GM18873 (cell line): ENCODE results near the gene SYDE1.
"Not testable (repeated sequence)": the region's sequence is repeated elsewhere in the genome, so short reads cannot be mapped to it uniquely, and the experiment has no call there.

Experiments
- ATAC-seq: cut with Tn5 transposase; IDR thresholded peaks from one replicate; pipeline ENCODE4 v1.9.1; 2021; ENCODE audit warnings: mild to moderate bottlenecking, moderate library complexity, moderate number of reproducible peaks; ENCODE audit not compliant: unreplicated experiment, low FRiP score

SYDE1 gene, protein sequence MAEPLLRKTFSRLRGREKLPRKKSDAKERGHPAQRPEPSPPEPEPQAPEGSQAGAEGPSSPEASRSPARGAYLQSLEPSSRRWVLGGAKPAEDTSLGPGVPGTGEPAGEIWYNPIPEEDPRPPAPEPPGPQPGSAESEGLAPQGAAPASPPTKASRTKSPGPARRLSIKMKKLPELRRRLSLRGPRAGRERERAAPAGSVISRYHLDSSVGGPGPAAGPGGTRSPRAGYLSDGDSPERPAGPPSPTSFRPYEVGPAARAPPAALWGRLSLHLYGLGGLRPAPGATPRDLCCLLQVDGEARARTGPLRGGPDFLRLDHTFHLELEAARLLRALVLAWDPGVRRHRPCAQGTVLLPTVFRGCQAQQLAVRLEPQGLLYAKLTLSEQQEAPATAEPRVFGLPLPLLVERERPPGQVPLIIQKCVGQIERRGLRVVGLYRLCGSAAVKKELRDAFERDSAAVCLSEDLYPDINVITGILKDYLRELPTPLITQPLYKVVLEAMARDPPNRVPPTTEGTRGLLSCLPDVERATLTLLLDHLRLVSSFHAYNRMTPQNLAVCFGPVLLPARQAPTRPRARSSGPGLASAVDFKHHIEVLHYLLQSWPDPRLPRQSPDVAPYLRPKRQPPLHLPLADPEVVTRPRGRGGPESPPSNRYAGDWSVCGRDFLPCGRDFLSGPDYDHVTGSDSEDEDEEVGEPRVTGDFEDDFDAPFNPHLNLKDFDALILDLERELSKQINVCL

DNA sequence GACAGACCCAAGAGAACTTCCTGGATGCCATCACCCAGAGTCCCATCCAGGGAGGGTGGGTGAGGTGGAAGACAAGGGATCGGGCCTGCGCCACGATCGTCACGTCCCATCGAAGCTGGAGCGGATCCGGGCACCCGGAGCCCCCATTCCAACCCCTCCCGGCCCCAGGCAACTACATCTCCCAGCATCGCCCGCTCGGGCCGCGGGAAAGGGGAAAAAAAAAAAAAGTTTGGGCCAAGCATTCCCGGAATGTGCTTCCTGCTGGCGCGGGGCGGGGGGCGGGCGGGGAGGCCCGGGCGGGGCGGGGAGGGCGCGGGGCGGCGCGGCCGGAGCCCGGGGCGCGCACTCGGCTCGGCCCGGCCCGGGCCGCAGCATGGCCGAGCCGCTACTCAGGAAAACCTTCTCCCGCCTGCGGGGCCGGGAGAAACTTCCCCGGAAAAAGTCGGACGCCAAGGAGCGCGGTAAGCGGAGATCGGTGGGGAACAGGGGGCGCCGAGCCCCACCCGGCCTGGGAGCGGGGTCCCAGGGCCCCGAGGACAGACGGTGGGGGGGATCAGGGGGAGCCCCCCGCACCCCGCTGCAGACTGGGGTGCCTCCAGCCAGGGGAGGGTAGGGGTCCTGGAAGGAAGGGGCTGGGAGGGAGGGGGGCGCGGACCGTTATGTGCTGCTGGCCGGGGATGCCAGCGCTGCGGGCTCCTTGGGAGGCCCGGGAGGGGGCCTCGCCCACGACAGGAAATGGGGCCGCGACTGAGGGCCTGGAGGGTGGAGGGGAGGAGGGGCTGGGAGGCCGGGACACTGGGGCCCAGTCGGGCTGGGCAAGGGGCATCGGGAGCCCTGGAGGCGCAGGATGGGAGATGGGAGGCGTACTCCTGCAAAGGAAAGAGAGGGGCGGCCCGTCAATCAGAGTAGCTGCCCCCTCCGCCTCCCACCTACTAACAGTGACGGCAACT lies at the start of gene SYDE1:
Gene SYDE1, plus strand, starts transcription at position 341 of the 950 bp plus-strand sequence. Its CDS starts 33 bp downstream, at position 374.
- ATAC-seq: no peak

DNA sequence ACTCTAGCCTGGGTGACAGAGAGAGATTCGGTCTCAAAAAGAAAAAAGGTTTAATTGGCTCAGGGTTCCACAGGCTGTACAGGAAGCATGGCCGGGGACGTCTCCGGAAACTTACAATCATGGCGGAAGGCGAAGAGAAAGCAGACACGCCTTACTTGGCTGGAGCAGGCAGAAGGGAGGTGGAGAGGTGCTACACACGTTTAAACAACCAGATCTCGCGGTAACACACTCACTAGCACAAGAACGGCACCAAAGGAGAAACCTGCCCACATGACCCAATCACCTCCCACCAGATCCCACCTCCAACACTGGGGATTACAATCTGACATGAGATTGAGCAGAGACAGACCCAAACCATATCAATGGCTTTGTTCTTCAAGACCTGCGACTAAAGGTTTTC lies 45.2 kb upstream of the SYDE1 start:
- no peak for ATAC-seq

DNA sequence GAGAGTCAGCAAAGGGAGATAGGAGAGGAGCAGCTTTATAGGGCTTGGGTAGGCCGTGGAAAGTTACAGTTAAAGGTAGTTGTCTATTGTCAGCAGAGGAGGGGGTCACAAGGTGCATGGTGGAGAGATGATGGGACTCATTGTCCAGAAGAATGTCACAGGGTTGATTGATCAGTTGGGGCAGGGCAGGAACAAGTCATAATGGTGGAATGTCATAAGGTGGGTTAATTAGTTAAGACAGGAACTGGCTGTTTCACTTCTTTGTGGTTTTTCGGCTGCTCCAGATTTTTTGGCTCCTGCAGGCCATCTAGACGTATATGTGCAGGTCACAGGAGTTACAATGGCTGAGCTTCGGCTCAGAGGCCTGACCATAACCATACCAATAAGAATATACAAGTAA lies 36.8 kb upstream of the SYDE1 start:
- not testable (repeated sequence) for ATAC-seq

DNA sequence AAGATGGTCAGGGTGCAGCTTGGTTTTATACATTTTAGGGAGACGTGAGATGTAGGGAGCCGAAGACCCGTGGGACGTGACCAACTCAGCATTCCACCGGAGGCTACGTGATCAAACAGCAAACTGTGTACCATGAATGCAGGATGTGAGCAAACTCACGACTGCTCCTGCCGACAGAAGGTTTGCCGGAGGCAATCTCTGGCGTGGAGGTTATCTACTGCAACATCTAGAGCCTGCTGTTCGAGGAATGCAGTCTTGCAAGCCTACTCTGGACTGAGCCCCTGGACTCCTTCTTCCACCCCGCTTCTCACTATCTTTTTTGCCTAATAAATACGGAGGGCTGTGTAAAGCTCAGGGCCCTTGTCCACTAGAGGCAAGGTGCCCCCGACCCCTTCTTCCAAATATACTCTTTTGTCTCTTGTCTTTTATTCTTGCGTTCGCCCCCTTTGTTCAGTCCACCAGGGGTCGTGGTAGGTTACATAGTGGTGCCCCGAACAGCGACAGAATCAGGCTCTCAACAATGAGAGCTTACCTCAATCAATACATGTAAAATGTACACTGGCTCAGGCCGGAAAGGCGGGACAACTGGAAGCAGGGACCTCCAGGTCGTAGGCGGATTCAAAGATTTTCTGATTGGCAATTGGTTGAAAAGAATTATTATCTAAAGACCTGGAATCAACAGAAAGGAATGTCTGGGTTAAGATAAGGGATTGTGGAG lies 34.1 kb upstream of the SYDE1 start:
- ATAC-seq: no peak

DNA sequence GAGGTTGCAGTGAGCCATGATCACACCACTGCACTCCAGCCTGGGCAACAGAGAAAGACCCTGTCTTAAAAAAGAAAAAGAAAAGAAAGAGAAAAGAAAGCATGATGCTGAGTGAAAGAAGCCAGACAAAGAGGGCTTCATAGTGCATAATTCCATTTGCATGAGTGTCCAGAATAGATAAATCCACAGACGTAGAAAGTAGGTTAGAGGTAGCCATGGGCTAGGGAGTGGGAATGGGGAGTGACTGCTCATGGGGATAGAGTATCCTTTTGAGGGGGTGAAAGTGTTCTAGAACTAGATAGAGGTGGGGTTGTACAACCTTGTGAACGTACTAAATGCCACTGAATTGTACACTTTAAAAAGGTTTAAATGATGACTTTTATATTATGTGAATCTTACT lies 32.8 kb upstream of the SYDE1 start:
- ATAC-seq: no peak

DNA sequence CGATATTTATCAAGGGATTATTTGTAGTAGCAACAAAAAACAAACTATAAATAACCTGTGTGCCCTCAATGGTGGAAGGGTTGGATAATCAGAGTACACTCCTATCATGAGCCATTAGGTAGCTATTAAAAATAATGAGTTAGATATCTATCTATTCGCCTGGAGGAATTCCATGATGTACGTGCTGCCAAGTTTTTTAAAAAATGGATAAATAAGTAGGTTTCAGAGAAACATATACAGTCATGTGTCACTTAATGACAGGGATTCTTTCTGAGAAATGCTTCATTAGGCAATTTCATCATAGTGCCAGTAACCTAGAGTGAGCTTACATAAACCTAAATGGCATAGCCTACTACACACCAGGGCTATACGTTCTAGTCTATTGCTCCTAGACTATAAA lies 31.4 kb upstream of the SYDE1 start:
- ATAC-seq: no peak

DNA sequence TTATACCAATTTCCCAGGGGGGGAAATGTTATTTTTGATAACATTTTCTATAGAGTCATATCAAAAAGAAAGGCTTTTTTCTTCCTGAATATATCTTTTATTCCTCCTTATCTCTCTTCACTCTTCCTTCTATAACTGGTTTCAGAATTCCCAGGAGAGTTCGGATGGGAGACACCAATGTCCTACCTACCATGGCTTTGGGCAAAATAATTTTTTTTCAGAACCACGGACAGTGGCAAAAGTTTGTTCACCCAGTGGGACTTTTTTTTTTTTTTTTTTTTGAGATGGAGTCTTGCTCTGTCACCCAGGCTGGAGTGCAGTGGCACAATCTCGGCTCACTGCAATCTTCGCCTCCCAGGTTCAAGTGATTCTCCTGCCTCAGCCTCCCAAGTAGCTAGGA lies 27.2 kb upstream of the SYDE1 start:
- not testable (repeated sequence) for ATAC-seq

DNA sequence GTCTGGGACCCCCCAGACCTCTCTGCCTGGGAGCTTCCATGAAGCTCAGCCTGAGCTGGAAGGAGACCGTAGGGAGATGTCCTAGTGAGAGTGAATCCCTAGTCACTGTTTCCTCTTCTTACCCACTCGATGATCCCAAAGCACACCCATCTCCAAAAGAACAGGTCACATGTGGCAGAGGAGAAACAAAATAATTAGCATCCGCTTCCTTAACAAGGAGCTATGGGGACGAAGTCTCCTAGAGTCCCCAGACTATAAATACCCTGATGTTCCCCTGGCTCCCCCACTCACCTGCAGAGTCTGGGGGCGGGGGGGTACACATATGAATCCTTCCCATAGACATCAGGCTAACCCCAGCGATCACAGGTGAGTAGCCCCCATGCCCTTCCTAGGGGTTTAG lies 25.3 kb upstream of the SYDE1 start, which contains the start of gene OR1I1:
Gene OR1I1, plus strand, starts transcription at position 301 of the 400 bp plus-strand sequence. CDS start 4,855 bp downstream, outside the sequence.
- no peak for ATAC-seq

DNA sequence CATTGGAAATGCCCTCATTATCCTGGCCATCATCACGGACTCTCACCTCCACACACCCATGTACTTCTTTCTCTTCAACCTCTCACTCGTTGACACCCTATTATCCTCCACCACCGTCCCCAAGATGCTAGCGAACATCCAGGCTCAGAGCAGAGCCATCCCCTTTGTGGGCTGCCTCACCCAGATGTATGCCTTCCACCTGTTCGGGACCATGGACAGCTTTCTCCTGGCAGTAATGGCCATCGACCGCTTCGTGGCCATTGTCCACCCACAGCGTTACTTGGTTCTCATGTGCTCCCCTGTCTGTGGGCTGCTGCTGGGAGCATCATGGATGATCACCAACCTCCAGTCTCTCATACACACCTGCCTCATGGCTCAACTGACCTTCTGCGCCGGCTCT lies 20.0 kb upstream of the SYDE1 start:
- ATAC-seq: no peak

DNA sequence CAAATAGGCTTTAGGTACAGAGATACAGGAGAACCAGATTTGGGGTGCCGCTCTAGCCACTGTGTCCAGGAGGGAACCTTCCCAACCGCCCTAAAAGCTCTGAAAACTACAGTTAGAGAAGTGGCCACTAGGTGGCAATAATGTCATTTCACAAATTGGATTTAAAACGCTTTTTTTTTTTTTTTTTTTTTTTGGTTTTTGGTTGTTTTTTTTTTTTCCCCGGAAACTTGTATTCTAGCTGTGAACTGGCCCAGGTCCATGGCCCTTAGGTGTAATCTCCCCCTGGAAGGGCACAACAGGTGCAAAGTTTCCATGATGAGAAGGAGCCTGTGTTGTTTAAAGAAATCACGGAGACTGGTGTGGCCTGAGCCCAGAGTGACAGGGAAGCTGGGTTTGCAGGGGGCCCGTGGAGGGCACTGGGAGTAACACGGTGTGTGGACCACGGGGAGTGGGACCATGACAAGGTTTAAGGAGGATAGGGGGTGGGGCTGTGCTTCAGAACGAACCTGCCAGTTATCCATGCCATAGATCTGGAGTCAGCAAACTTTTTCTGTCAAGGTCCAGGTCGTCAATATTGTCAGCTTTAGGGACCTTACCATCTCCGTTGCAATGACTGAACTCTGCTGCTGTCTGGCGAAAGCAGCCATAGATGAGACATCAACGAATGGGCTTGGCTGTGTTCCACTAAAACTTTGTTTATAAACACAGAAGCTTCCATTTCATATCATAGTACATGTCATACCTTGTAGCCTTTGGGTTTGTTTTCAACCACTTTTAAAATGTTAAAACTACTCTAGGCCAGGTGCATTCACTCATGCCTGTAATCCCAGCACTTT lies 15.1 kb upstream of the SYDE1 start:
- ATAC-seq: no peak

DNA sequence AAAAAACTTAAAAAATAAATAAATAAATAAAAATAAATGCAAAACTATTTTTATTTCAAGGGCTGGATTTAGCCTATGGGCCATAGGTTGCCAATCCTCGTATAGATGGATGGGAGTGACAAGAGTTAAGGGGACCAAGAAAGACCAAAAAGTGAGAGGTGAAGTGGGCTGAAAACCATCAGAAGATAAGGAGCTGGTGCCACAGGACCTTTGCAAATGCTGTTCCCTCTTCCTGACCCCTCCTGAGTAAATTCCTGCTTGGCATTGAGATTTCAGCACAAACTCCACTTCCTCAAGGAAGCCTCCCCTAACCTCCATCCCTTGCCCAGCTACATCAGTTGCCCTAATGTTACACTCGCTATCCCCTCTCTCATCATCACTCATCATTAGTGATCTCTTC lies 14.2 kb upstream of the SYDE1 start:
- no peak for ATAC-seq

DNA sequence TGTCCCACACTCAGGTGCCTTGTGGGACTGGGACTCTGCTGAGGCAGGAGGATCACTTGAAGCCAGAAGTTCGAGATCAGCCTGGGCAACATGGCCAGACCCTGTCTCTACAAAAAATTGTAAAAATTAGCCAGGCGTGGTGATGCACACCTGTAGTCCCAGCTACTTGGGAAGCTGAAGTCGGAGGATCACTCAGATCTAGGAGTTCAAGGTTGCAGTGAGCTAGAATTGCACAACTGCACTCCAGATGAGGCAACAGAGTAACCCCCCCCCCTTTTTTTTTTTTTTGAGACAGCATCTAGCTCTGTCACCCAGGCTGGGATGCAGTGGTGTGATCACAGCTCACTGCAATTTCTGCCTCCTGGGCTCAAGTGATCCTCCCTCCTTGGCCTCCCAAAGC lies 11.0 kb upstream of the SYDE1 start:
- no peak for ATAC-seq

DNA sequence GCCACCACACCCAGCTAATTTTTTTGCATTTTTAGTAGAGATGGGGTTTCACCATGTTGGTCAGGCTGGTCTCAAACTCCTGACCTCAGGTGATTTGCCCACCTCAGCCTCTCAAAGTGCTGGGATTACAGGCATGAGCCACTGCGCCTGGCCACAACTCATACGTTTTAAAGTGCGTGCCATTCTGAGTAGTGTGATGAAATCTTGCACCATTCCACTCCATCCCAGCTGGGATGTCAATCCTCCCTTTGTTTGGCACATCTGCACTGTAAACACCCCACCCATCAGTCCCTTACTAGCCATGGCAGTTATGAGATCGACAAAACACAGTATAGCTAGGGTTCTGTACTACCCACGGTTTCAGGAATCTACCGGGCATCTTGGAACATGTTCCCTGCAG lies 9.2 kb upstream of the SYDE1 start:
- not testable (repeated sequence) for ATAC-seq

DNA sequence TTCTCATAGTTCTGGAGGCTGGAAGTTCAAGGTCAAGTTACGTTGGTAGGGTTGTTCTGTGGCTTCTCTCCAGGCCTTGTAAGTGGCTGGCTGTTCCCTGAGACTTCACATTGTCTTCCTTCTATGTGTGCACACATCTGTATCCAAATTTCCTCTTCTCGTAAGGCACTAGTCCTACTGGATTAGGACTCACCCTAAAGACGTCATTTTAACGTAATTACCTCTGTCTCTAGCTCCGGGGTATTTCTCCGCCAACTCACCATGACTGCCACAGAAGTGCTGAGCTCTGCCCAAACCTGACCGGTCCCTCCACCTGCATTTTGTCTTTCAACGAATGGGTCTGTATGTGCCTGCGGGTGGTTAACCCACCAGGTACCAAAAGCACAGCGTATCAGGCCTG lies 8.7 kb upstream of the SYDE1 start:
- ATAC-seq: no peak

DNA sequence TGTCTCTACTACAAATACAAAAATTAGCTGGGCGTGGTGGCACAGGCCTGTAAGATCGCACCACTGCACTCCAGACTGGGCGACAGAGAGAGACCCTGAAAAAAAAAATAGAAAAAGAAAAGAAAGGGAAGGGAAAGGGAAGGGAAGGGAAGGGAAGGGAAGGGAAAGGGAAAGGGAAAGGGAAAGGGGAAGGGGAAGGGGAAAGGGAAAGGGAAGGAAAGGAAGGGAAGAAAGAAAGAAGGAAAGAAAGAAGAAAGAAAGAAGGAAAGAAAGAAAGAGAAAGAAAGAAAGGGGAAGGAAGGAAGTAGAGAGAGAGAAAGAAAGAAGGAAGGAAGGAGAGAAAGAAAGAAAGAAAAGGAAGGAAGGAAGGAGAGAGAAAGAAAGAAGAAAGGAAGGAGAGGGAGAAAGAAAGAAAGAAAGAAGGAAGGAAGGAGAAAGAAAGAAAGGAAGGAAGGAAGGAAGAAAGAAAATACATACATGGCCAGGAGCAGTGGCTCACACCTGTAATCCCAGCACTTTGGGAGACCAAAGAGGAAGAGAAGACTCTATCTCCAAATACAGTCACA lies 8.1 kb upstream of the SYDE1 start:
- ATAC-seq: no peak

DNA sequence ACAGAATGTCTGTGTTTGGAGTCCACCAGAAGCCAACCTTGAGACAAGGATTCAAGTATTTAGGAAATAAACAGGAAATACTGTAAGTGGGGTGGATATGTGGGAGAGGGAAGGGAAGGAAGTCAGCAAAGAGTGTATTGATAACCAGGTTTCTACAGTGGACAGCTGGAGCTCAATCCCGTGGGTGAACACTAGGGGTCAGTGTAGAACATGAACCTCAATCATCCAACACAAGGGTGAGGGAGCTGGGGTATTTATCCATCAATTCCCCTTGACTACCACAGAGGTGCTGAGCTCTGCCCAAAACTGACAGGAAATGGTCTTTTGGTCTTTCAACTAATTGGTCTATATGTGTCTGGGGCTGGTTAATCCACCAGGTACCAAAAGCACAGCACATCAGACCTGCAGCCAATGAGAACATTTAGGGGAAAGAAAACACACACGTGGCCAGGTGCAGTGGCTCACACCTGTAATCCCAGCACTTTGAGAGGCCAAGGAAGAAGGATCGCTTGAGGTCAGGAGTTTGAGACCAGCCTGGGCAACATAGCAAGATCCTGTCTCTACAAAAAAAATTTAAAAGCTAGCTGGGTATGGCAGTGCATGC lies 5.6 kb upstream of the SYDE1 start:
- ATAC-seq: no peak

DNA sequence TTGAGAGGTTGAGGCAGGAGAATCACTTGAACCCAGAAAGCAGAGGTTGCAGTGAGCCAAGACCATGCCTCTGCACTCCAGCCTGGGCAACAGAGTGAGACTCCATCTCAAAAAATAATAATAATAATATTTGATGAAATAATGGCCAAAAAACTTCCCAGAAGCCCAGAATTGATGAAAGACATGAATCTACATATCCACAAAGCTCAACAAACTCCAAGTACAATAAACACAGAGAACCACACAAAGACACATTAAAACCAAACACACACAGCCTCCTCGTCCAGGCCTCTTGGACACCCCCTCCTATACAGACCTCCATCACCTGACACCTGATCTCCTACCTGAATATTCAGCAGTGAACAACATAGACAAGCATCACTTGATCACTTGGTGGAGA lies 3.2 kb upstream of the SYDE1 start:
- no peak for ATAC-seq

DNA sequence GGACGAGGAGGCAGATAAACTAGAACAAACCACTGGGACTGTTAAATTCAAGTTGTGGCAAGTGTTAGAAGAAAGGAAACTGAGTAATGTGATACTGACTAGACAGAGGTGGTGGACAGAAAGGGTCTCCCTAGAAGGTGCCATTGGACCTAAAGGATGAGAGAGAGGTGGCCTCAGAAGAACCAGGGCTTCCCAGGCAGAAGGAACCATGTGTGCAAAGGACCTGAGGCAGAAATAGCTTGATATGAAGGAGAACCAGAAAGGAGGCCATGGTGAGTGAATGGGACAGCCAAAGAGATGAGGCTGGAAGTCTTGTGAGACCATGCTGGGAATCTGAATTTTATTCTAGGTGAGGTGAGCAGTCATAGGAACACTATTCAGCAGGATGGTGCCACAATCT lies 2.8 kb upstream of the SYDE1 start:
- ATAC-seq: no peak
